ENCODE measurements around the gene GOLPH3L.
A peak's percentile ranks its signal among the peaks of the same experiment; 100 is the strongest.
"Not testable (repeated sequence)": the region's sequence is repeated elsewhere in the genome, so short reads cannot be mapped to it uniquely, and the experiment has no call there.

Gene GOLPH3L

DNA sequence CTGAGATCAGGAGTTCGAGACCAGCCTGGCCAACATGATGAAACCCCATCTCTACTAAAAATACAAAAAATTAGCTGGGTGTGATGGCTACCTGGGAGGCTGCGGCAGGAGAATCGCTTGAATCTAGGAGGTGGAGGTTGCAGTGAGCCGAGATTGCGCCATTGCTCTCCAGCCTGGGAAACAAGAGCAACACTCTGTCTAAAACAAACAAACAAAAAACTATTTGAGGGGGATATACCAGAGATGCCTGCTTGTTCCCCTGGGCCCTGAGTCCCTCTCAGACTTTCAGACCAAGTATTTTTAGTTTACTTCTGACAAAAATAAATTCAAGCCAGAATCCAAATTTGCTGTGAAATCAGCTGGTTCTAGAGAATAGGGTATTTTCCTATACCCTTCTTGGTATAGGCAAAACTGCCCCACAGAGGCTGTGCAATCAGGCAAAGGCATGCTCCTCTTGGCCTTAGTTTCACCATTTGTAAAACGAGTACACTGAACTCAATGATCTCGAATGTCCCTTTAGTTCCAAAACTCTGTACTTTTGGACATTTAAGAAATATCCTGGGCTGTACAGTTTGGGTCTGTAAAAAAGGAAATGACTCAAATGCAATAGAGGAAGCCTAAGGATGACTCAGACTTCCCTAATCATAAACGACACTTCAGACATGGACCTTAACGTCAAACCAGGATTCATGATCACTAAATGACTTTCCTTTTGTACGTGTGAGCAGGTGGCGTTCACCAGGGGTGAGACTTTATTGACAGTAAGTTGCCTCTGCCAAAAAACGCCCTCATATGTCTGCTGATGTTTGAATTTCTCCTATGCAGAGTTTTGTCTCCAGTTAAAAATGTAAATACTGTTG is 83.7 kb downstream of the GOLPH3L start:
- peak; percentile 91 for DNase-seq

DNA sequence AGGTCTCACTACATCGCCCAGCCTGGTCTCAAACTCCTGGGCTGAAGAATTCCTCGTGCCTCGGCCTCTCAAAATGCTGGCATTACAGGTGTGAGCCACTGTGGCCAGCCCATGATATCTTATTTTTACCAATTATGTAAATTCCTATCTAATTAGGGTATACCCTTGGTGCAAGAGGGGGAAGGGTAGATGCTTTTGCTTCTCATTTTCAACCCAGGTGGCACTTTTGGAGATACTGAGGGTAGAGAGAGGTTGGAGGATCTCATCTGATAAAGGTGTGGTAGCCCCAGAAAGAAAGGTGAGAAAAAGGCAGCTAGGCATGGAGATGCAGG is 85.0 kb downstream of the GOLPH3L start:
- DNase-seq, result no peak

GRCh38 chr1:150610576-150610975 is 86.4 kb downstream of the GOLPH3L start:
- DNase-seq, result no peak

- no peak for DNase-seq
Observed at GRCh38 chr1:150609732-150610131, 87.2 kb downstream of the GOLPH3L start.

DNA sequence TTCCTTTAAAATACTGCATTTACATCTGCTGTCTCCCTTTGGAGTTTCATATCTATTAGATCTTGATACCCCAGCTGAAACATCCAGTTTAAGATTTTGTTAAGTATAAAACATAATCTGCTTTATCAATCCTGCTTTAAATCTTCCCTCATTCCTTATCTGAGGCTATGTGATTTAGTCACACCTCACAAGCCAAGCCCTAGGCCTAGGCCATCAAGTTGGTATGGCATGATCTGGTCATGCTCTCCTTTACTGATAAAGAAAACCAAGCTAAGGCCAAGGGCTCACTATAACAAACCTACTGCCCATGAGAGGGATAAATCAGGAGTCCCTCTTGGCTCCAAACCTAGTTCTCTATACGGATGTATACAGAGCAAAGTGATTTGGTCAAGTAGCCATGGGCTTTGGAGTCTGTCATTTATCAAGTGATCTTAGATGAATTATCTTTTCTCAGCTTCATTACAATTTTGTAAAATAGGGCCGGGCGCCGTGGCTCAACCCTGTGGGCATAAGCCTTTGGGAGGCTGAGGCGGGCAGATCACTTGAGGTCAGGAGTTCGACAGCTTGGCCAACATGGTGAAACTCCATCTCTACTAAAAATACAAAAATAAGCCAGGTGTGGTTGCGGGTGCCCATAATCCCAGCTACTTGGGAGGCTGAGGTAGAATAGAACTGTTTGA is 90.4 kb downstream of the GOLPH3L start:
- DNase-seq, result no peak

DNA sequence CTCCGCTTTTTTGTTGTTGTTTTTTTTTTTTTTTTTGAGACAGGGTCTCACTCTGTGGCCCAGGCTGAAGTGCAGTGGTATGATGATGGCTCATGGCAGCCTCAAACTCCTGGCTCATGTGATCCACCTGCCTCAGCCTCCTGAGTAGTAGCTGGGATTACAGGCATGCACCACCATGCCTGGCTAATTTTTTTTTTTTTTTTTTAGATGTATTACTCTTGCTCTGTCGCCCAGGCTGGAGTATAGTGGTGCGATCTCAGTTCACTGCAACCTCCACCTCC is 91.6 kb downstream of the GOLPH3L start:
- not testable (repeated sequence) for DNase-seq

- DNase-seq, result no peak
Observed at GRCh38 chr1:150604226-150604588, 92.7 kb downstream of the GOLPH3L start.

- DNase-seq, result no peak
Observed at GRCh38 chr1:150603711-150604110, 93.2 kb downstream of the GOLPH3L start.

- not testable (repeated sequence) for DNase-seq
Observed at GRCh38 chr1:150602372-150602771, 94.6 kb downstream of the GOLPH3L start.

GRCh38 chr1:150601540-150601939 is 95.4 kb downstream of the GOLPH3L start:
- DNase-seq, result no peak

GRCh38 chr1:150598346-150598745 is 98.6 kb downstream of the GOLPH3L start:
- DNase-seq, result not testable (repeated sequence)

DNA sequence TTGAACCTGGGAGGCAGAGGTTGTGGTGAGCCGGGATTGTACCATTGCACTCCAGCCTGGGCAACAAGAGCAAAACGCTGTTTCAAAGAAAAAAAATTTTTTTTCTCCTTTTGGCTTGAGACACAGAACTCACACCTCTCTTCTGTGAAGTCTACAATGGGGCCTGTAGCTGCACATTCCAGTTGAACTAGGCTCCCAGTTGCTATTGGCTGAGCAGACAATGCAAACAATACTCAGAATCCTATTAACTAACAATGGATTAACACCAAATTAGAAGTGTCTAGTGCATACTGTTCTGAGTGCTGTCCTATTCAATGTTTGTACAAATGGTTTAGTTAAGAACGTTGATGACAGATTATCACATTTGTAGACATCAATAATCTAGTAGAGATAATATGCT is 100.0 kb downstream of the GOLPH3L start:
- no peak for DNase-seq
